Thyroid gland (tissue), 4 donors: ENCODE results near the gene CPXM2.

Experiments used
- CTCF ChIP-seq, 6 experiments: fragments of 200-600 bp in 3 of 6; fragments of 450-650 bp in 3 of 6; sonication (generic) in 3 of 6; IDR thresholded peaks; one replicate each; pipeline ENCODE4 v1.5.1; 2016 to 2019; ENCODE audit warnings: antibody characterized with exemption in 6 of 6, mild to moderate bottlenecking in 2 of 6, inconsistent platforms in 1 of 6, moderate library complexity in 1 of 6
- POLR2A ChIP-seq, 2 donors: fragments of 450-650 bp; IDR thresholded peaks; one replicate each; pipeline ENCODE4 v1.6.1; 2017; ENCODE audit warnings: antibody characterized with exemption in 2 of 2, mild to moderate bottlenecking in 2 of 2, moderate library complexity in 1 of 2

GRCh38 chr10:123778719-123779517 is 112.7 kb downstream of the CPXM2 start:
- TF ChIP-seq POLR2A (IDR thresholded peaks at IDR 0.05) (no peak), CTCF (IDR thresholded peaks at IDR 0.05) (no peak)
